ENCODE data around the gene ROR2. TPM values are rescaled to one million over a fixed set of nuclear protein-coding genes. Genes with fewer than 3 reads are reported as not detected.

The ROR2 gene
- total and polyA plus RNA-seq, 2 of the 13 experiments (the other 11 are each of a cell fraction or from before 2014, with no cell fraction given) = not detected

DNA sequence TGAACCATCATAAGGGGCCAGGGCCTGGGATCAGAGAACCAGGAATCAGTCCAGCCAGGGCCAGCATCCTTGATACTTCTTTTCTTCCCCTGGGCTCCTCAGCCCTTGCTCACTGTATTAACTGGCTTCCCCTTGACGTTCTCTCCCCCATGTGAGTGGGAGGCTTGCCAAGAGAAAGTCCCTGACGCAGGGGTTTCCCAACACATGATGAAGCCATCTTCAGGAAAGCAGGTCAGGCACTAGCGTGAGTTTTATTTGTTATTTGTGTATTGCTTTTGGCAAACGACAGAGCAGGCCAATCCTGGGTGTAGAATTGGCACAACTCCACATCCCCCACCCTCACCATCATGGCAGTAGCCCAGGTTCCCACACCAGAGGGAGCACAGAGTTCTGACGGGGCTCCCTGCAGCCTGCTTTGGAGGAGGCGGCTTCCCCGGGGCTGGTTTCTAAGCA lies 360.9 kb downstream of the ROR2 start:
- no peaks in the 10 kb centered on the region for H3K9me3 ChIP-seq (ENCODE audit: low read length)
- H3K9ac ChIP-seq (ENCODE audit: insufficient read depth, low read depth, low read length) = no peak overlapping the region
- 19% methylated on average over 6 of the region's 7 CpGs for WGBS (ENCODE audit: low lambda C conversion rate)
- in situ Hi-C loops (cut with HindIII; ENCODE audit: extremely low pct_ligation_motif_present, low pct_unique_long_range_greater_than_20kb) = no loop called here
- H3K36me3 ChIP-seq (replicated peaks in 1 of 2; ENCODE audit: control insufficient read depth in 1 of 2, insufficient read depth in 2 of 2, low read length in 2 of 2) = no peaks in the 10 kb centered on the region
- no peaks in the 10 kb centered on the region for H3K4me1 ChIP-seq (ENCODE audit: insufficient read depth, low read length)
- TF ChIP-seq NFE2L2 (IDR thresholded peaks at IDR 0.05; ENCODE audit: low read length) = no peak
- no peak overlapping the region for H2AFZ ChIP-seq (ENCODE audit: low read length)
- intact Hi-C loops (cut with micrococcal nuclease; ENCODE audit: unreplicated experiment) = no loop called here
- no peaks in the 10 kb centered on the region for H3K79me2 ChIP-seq (ENCODE audit: insufficient read depth, low read length)
- BruUV-seq (replicated peaks) = no TSS peak
- no peak overlapping the region for H3K27ac ChIP-seq (ENCODE audit: extremely low read length, insufficient read depth, low read length)
- CTCF ChIA-PET (ENCODE audit: low intra/inter-chr PET ratio, low total read pairs) = no interaction called here
- no peak for ATAC-seq
- H3K4me2 ChIP-seq (ENCODE audit: low read depth, low read length) = no peak overlapping the region
- no peak for FAIRE-seq
- H3K27me3 ChIP-seq (ENCODE audit: control insufficient read depth in 1 of 2, insufficient read depth in 2 of 2, low read length in 2 of 2) = peaks cover 6 to 46% of the 10 kb centered on the region in 2 experiments; a peak in 4 of 5 replicates
- no peaks in the 10 kb centered on the region for H4K20me1 ChIP-seq (ENCODE audit: insufficient read depth, low read length)
- H3K4me3 ChIP-seq (replicated peaks in 1 of 3; ENCODE audit: insufficient read depth in 1 of 3, low read depth in 2 of 3, low read length in 3 of 3) = no peak overlapping the region
- POLR2A ChIA-PET = no interaction called here
- no peak for DNase-seq (ENCODE audit: low spot score)

- intact Hi-C loops (cut with micrococcal nuclease; ENCODE audit: unreplicated experiment) = no loop called here
- TF ChIP-seq ZNF772 (CRISPR knock-in tag; IDR thresholded peaks at IDR 0.05) (no peak), ZNF510 (CRISPR knock-in tag; IDR thresholded peaks at IDR 0.05; ENCODE audit: low read depth) (no peak), MTA3 (CRISPR knock-in tag; IDR thresholded peaks at IDR 0.05) (no peak), MEF2D (CRISPR knock-in tag; IDR thresholded peaks at IDR 0.05) (no peak), ZNF367 (CRISPR knock-in tag; IDR thresholded peaks at IDR 0.05; ENCODE audit: borderline replicate concordance) (no peak), SNAI1 (CRISPR knock-in tag; IDR thresholded peaks at IDR 0.05; ENCODE audit: borderline replicate concordance) (no peak), KDM5A (IDR thresholded peaks at IDR 0.05; ENCODE audit: borderline replicate concordance, low read length) (no peak), ZBTB8A (CRISPR knock-in tag; IDR thresholded peaks at IDR 0.05; ENCODE audit: borderline replicate concordance, low read depth) (no peak), ZFP36L2 (CRISPR knock-in tag; IDR thresholded peaks at IDR 0.05) (no peak), REL (CRISPR knock-in tag; conservative IDR thresholded peaks at IDR 0.05) (no peak)
- TF ChIP-seq, protein P1, sequence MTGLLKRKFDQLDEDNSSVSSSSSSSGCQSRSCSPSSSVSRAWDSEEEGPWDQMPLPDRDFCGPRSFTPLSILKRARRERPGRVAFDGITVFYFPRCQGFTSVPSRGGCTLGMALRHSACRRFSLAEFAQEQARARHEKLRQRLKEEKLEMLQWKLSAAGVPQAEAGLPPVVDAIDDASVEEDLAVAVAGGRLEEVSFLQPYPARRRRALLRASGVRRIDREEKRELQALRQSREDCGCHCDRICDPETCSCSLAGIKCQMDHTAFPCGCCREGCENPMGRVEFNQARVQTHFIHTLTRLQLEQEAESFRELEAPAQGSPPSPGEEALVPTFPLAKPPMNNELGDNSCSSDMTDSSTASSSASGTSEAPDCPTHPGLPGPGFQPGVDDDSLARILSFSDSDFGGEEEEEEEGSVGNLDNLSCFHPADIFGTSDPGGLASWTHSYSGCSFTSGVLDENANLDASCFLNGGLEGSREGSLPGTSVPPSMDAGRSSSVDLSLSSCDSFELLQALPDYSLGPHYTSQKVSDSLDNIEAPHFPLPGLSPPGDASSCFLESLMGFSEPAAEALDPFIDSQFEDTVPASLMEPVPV (CRISPR knock-in tag; IDR thresholded peaks at IDR 0.05) = no peak
- in situ Hi-C loops (cut with HindIII; ENCODE audit: extremely low pct_ligation_motif_present, low pct_unique_long_range_greater_than_20kb) = no loop called here
- 14% methylated on average over 5 of the region's 8 CpGs for WGBS (ENCODE audit: low lambda C conversion rate)
- no peak; the same call in 2 of the 3 replicates for ATAC-seq
- no TSS peak for BruUV-seq (replicated peaks)
- H3K9ac ChIP-seq (ENCODE audit: insufficient read depth, low read depth, low read length) = no peak overlapping the region
- POLR2A ChIA-PET = no interaction called here
- FAIRE-seq = no peak
- H3K4me3 ChIP-seq (replicated peaks in 1 of 3; ENCODE audit: insufficient read depth in 1 of 3, low read depth in 2 of 3, low read length in 3 of 3) = no peak overlapping the region
- H4K20me1 ChIP-seq (ENCODE audit: insufficient read depth, low read length) = no peaks in the 10 kb centered on the region
- no peaks in the 10 kb centered on the region for H3K9me3 ChIP-seq (ENCODE audit: low read length)
- H3K4me2 ChIP-seq (ENCODE audit: low read depth, low read length) = no peak overlapping the region
- no peak overlapping the region for H2AFZ ChIP-seq (ENCODE audit: low read length)
- CTCF ChIA-PET (ENCODE audit: low intra/inter-chr PET ratio, low total read pairs) = no interaction called here
- H3K27me3 ChIP-seq (ENCODE audit: control insufficient read depth in 1 of 2, insufficient read depth in 2 of 2, low read length in 2 of 2) = peaks cover 6 to 36% of the 10 kb centered on the region in 2 experiments; a peak in 4 of 5 replicates
- H3K36me3 ChIP-seq (replicated peaks in 1 of 2; ENCODE audit: control insufficient read depth in 1 of 2, insufficient read depth in 2 of 2, low read length in 2 of 2) = no peaks in the 10 kb centered on the region
- no peaks in the 10 kb centered on the region for H3K79me2 ChIP-seq (ENCODE audit: insufficient read depth, low read length)
- H3K4me1 ChIP-seq (ENCODE audit: insufficient read depth, low read length) = no peaks in the 10 kb centered on the region
- no peak for DNase-seq (ENCODE audit: low spot score)
- H3K27ac ChIP-seq (ENCODE audit: extremely low read length, insufficient read depth, low read length) = no peak overlapping the region
Measured at GRCh38 chr9:91586282-91586681, 363.7 kb downstream of the ROR2 start.
